ENCODE data around the gene GSDMA. TPM values are rescaled to one million over a fixed set of nuclear protein-coding genes. Genes with fewer than 3 reads are reported as not detected.
A peak's percentile ranks its signal among the peaks of the same experiment; 100 is the strongest.
"Not testable (repeated sequence)": the region's sequence is repeated elsewhere in the genome, so short reads cannot be mapped to it uniquely, and the experiment has no call there.

Gene GSDMA
- total and polyA plus RNA-seq, 12 donors = 0.14 to 2.2 (median 1.3) TPM; not detected in 5

DNA sequence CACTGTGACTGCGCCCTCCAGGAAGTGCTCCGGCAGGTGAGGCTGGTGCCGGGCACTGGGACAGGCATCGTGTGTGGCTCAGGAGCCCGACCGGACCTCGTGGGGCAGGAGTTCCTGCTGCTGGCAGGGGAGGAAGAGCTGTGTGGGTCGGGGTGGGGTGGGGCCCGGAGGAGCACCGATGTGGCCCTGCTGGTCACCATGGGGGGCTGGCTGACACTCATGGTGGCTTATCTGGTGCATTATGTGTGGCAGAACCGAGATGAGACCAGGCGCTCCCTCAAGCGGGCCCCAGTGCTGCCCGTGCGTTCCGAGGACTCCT lies 18.5 kb upstream of the GSDMA start:
- Histone ChIP-seq H3K9me3 (replicated peaks in 1 of 3) (no peaks in the 10 kb centered on the region), H3K36me3 (replicated peaks in 1 of 2) (no peaks in the 10 kb centered on the region), H3K4me1 (replicated peaks in 1 of 2) (no peaks in the 10 kb centered on the region), H3K27me3 (peaks cover 6% of the 10 kb centered on the region), H3K4me3 (no peak overlapping the region), H3K27ac (no peak overlapping the region)
- DNase-seq = no peak
- intact Hi-C loops (cut with DNase I) = no loop called here
- no peak for TF ChIP-seq POLR2A (IDR thresholded peaks at IDR 0.05)
- TF ChIP-seq, protein P1, sequence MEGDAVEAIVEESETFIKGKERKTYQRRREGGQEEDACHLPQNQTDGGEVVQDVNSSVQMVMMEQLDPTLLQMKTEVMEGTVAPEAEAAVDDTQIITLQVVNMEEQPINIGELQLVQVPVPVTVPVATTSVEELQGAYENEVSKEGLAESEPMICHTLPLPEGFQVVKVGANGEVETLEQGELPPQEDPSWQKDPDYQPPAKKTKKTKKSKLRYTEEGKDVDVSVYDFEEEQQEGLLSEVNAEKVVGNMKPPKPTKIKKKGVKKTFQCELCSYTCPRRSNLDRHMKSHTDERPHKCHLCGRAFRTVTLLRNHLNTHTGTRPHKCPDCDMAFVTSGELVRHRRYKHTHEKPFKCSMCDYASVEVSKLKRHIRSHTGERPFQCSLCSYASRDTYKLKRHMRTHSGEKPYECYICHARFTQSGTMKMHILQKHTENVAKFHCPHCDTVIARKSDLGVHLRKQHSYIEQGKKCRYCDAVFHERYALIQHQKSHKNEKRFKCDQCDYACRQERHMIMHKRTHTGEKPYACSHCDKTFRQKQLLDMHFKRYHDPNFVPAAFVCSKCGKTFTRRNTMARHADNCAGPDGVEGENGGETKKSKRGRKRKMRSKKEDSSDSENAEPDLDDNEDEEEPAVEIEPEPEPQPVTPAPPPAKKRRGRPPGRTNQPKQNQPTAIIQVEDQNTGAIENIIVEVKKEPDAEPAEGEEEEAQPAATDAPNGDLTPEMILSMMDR (IDR thresholded peaks at IDR 0.05) = no peak
- WGBS, 4 donors = 84 to 93% (median 88%) methylated on average over 3 to 16 of the region's 16 CpGs

DNA sequence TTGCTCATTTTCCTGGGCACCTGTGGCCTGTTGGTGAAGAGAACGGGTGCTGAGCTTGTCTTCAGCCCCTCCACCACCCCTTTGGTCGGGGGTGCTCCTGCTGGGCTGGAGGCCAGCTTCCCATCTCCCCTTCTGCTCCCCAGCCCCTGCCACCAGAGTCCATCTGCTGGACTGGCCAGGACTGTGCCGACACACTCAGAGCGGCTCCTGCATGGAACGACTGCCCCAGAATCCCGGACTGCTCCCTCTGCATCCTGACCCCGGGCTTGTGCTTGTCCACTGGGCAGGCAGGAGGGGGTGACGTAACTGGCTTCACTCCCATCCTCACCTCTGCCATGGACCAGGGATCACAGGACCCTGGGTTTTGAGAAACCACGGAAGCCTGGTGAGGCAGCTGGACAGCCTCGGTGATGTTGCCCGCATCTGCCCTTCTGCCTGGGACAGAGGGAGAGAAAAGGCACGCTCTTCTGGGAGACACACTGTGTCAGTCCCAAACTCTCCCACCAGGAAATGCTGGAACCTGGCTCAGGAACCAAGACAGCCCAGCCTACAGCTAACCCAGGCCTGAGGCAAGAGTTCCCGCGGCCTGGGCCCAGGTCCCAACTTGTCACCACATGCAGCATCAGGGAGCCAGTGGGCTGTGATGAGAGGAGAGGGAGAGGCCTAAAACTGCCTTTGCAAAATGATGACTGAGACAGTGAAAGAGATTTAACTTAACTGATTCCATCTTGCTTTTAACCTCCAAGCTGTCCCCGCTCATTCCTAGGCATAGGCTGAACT lies 16.1 kb upstream of the GSDMA start:
- Histone ChIP-seq H3K27ac (no peak overlapping the region), H3K36me3 (replicated peaks in 1 of 2) (no peaks in the 10 kb centered on the region), H3K9me3 (replicated peaks in 1 of 3) (no peaks in the 10 kb centered on the region), H3K4me3 (no peak overlapping the region), H3K4me1 (replicated peaks in 1 of 2) (no peaks in the 10 kb centered on the region), H3K27me3 (peaks cover 6% of the 10 kb centered on the region)
- WGBS, 4 donors = 73 to 89% (median 84%) methylated on average over 14 to 15 of the region's 15 CpGs
- DNase-seq = no peak
- intact Hi-C loops (cut with DNase I) = no loop called here
- TF ChIP-seq POLR2A (IDR thresholded peaks at IDR 0.05) = no peak
- TF ChIP-seq, protein P1 (IDR thresholded peaks at IDR 0.05) = no peak

- H3K27me3 ChIP-seq; H3K4me3 ChIP-seq; H3K9me3 ChIP-seq (replicated peaks in 1 of 3); H3K27ac ChIP-seq; H3K36me3 ChIP-seq (replicated peaks in 1 of 2); DNase-seq; intact Hi-C loops (cut with DNase I); H3K4me1 ChIP-seq (replicated peaks in 1 of 2): not testable (repeated sequence)
- 78 to 87% (median 83%) methylated on average over 5 of the region's 5 CpGs for WGBS, 4 donors
Observed at GRCh38 chr17:39948489-39948828, 14.3 kb upstream of the GSDMA start.

DNA sequence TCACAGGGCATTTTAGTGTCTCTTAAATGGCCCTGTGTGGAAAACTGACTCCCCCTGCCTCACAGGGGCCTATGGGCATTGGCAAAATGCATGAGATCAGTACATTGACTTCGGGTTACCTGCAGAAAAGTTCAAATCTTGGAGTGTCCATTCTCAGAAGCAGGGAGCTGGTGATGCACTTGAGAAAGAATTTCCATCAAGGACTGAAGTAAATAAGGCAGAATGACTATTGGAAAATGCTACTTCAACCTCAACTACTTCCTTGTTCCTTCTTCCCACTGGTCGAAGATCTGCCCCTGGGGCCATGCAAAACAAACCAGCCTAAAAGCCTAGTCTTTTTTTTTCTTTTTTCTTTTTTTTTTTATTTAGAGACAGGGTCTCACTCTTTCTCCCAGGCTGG lies 13.8 kb upstream of the GSDMA start:
- no peak overlapping the region for H3K4me3 ChIP-seq
- H3K36me3 ChIP-seq (replicated peaks in 1 of 2) = no peaks in the 10 kb centered on the region
- TF ChIP-seq POLR2A (IDR thresholded peaks at IDR 0.05) = no peak
- TF ChIP-seq, protein P1 (IDR thresholded peaks at IDR 0.05) = no peak
- no peak for DNase-seq
- intact Hi-C loops (cut with DNase I) = no loop called here
- H3K27me3 ChIP-seq = peaks cover 3% of the 10 kb centered on the region
- no peak overlapping the region for H3K27ac ChIP-seq
- WGBS, 4 donors = 84 to 96% (median 88%) methylated on average over 2 of the region's 2 CpGs
- no peaks in the 10 kb centered on the region for H3K4me1 ChIP-seq (replicated peaks in 1 of 2)
- no peaks in the 10 kb centered on the region for H3K9me3 ChIP-seq (replicated peaks in 1 of 3)

GRCh38 chr17:39950871-39951348 lies 11.9 kb upstream of the GSDMA start:
- 24 to 49% (median 35%) methylated on average over 3 to 5 of the region's 5 CpGs for WGBS, 4 donors
- DNase-seq = peak in 2 of 7 donors; percentile 33 to 46
- no peaks in the 10 kb centered on the region for H3K9me3 ChIP-seq (replicated peaks in 1 of 3)
- no peaks in the 10 kb centered on the region for H3K4me1 ChIP-seq (replicated peaks in 1 of 2)
- TF ChIP-seq, protein P1 (IDR thresholded peaks at IDR 0.05) = no peak
- no peak for TF ChIP-seq POLR2A (IDR thresholded peaks at IDR 0.05)
- no peak overlapping the region for H3K27ac ChIP-seq
- H3K36me3 ChIP-seq (replicated peaks in 1 of 2) = no peaks in the 10 kb centered on the region
- no peak overlapping the region for H3K4me3 ChIP-seq
- H3K27me3 ChIP-seq = no peaks in the 10 kb centered on the region
- intact Hi-C loops (cut with DNase I) = no loop called here
